HUDEP-2 (cell line): Measurements from ENCODE around the gene SYF2.
A peak's percentile ranks its signal among the peaks of the same experiment; 100 is the strongest.
"Not testable (repeated sequence)": the region's sequence is repeated elsewhere in the genome, so short reads cannot be mapped to it uniquely, and the experiment has no call there.

Source experiments
- DNase-seq, 76 experiments: peaks; one replicate each; lab custom pipeline; 2025; ENCODE audit not compliant: unreplicated experiment in 76 of 76; lab: John Stamatoyannopoulos, UW

SYF2 gene

GRCh38 chr1:25209516-25209915, 22.8 kb downstream of the SYF2 start:
- no peak for DNase-seq

- no peak for DNase-seq
These were observed 23.6 kb downstream of the SYF2 start for GRCh38 chr1:25208561-25209222.

GRCh38 chr1:25208092-25208491, 24.2 kb downstream of the SYF2 start:
- no peak for DNase-seq

GRCh38 chr1:25206201-25206600, 26.1 kb downstream of the SYF2 start:
- no peak for DNase-seq

- no peak for DNase-seq
These were observed 26.5 kb downstream of the SYF2 start for GRCh38 chr1:25205786-25206185.

- peak in 20 of 76 experiments; percentile 4 to 39 (median 16) for DNase-seq
These were observed 27.4 kb downstream of the SYF2 start for GRCh38 chr1:25204797-25205480.

- no peak for DNase-seq
These were observed 31.3 kb downstream of the SYF2 start for GRCh38 chr1:25201006-25201405.

GRCh38 chr1:25199819-25200620, 32.3 kb downstream of the SYF2 start:
- DNase-seq = no peak

- no peak for DNase-seq
These were observed 33.5 kb downstream of the SYF2 start for GRCh38 chr1:25198663-25199252.

GRCh38 chr1:25197982-25198662, 34.2 kb downstream of the SYF2 start:
- no peak for DNase-seq

- DNase-seq = no peak
These were observed 34.9 kb downstream of the SYF2 start for GRCh38 chr1:25197235-25197975.

GRCh38 chr1:25196830-25197229, 35.5 kb downstream of the SYF2 start:
- no peak for DNase-seq

- no peak for DNase-seq
These were observed 36.5 kb downstream of the SYF2 start for GRCh38 chr1:25195835-25196234.

- DNase-seq = no peak
These were observed 37.7 kb downstream of the SYF2 start for GRCh38 chr1:25194572-25195020.

GRCh38 chr1:25194054-25194453, 38.2 kb downstream of the SYF2 start:
- no peak for DNase-seq

- DNase-seq = no peak
These were observed 39.1 kb downstream of the SYF2 start for GRCh38 chr1:25193229-25193628.

- DNase-seq = no peak
These were observed 40.1 kb downstream of the SYF2 start for GRCh38 chr1:25192154-25192553.

- no peak for DNase-seq
These were observed 42.0 kb downstream of the SYF2 start for GRCh38 chr1:25190260-25190659.

GRCh38 chr1:25187904-25188303, 44.4 kb downstream of the SYF2 start:
- DNase-seq = not testable (repeated sequence)

GRCh38 chr1:25187077-25187476, 45.2 kb downstream of the SYF2 start:
- DNase-seq = no peak
